Ovary (tissue), 9 donors: ENCODE data around the gene GRAMD2A. TPM values are rescaled to one million over a fixed set of nuclear protein-coding genes. Genes with fewer than 3 reads are reported as not detected.

Source experiments
- DNase-seq, 5 donors: peaks; one replicate each; pipeline ENCODE4 v3.0.0-alpha.2; 2019 to 2020
- H3K27ac ChIP-seq, 2 donors: fragments of 200-600 bp; one replicate each; pipeline versions ENCODE4 v1.5.1 to v1.8.0; 2019 to 2022
- H3K27me3 ChIP-seq: fragments of 200-600 bp; one replicate; pipeline ENCODE4 v1.8.0; 2022
- H3K36me3 ChIP-seq: fragments of 200-600 bp; sonication (generic); one replicate; pipeline ENCODE4 v1.5.1; 2019
- H3K4me1 ChIP-seq: one replicate; pipeline ENCODE4 v1.8.1; 2013; ENCODE audit warnings: mild to moderate bottlenecking, moderate library complexity; ENCODE audit not compliant: insufficient read depth
- H3K4me3 ChIP-seq: fragments of 200-600 bp; sonication (generic); one replicate; pipeline ENCODE4 v1.5.1; 2017
- H3K9me3 ChIP-seq, 2 donors: fragments of 200-600 bp in 1 of 2; sonication (generic) in 1 of 2; one replicate each; pipeline versions ENCODE4 v1.5.1 to v1.8.1; 2013 to 2019; ENCODE audit warnings: mild to moderate bottlenecking in 1 of 2, moderate library complexity in 1 of 2
- CTCF ChIP-seq, 3 donors: fragments of 450-650 bp in 2 of 3; fragments of 200-600 bp in 1 of 3; IDR thresholded peaks; one replicate each; pipeline versions ENCODE4 v1.5.1 to v1.8.0; 2016 to 2022; ENCODE audit warnings: antibody characterized with exemption in 3 of 3, mild to moderate bottlenecking in 1 of 3
- EP300 ChIP-seq: sonication (generic); formaldehyde crosslinking; IDR thresholded peaks from one replicate; pipeline ENCODE4 v1.6.1; 2017; ENCODE audit warnings: antibody characterized with exemption
- POLR2A ChIP-seq: fragments of 450-650 bp; IDR thresholded peaks from one replicate; pipeline ENCODE4 v1.6.1; 2017; ENCODE audit warnings: antibody characterized with exemption, mild to moderate bottlenecking, moderate library complexity
- WGBS, 3 donors: extraction: QIAGEN DNeasy Blood & Tissue Kit in 1 of 3; methylation state at CpG; one replicate each; pipeline versions ENCODE4 v1.1.5 to v1.1.7; 2013 to 2017; 5-methylcytosine and 5-hydroxymethylcytosine counted together
- intact Hi-C, 4 donors: fragments of 100-400 bp; cut with DNase I; formaldehyde crosslinking; loops; one replicate each; pipeline versions ENCODE4 v1.11.0 to v1.15.1; 2022 to 2023
- polyA plus RNA-seq, 2 donors: library from polyadenylated mRNA; stranded (reverse); fragments of 200-250 nt in 1 of 2; fragments of 350-450 nt in 1 of 2; fragmentation: Illumina TruSeq in 1 of 2; extraction: RNeasy Lipid Tissue Mini Kit (QIAGEN cat#74804) in 1 of 2; gene quantifications; one replicate each; pipeline ENCODE4 v1.2.3, GENCODE V29; 2013 to 2014
- total RNA-seq, 7 donors: library from RNA; depleted of rRNA in 2 of 7; stranded (reverse); fragments of >200 nt in 2 of 7; fragmentation: NEBNext Ultra II Directional in 3 of 7; extraction: Animal tissue kit (Norgen Biotek cat#: 25700) in 3 of 7; gene quantifications; one replicate each; pipeline versions ENCODE4 v1.1.0 to v1.2.4, GENCODE V29; 2016 to 2023
- donor health status: DM: no; HTN: no; CAD: no; lungs with moderate emphysema.
- donor health status: DM: no; HTN: no; CAD: no.
- donor health status: Bipolar disorder and iron deficiency.
- donor health status: DM: yes; HTN: yes; CAD: no.
- donor health status: DM: no; HTN: no; CAD: no.
- donor health status: DM: yes; HTN: yes; CAD: no.

GRAMD2A gene
- total and polyA plus RNA-seq, 9 donors: 0.08 to 8.5 (median 1.4) TPM

DNA sequence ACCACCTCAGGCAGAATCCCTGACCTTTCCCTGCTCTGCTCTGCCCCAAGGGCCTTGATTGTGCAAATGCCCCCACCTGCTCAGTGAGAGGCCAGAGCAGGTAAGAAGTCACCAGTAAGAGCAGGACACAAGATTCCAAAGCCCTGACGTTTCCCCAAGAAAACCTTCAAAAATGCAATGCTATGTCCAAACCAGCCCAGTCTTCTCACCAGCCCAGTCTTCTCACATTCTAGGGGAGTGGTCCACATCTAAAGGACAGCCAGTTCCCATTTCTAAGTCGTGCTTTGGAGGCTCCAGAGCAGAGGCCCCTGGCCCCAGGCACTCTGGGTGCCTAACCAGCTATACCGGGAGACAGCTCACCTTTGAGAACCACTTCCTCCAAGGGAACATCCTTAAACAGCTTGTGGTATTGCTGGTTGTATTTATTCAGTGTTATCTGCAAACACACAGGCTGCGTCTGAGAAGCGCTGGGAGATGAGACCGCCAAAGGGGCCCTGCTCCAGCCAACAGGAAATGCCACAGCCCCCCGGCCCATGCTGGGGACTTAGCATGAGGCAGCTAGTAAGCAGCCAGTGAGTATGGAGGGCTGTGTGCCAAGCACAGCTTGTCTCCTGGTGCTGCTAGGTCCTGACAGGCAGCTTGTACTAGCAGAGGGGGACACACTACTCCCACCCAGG, 29.3 kb downstream of the GRAMD2A start:
- no peaks in the 10 kb centered on the region for H3K4me1 ChIP-seq
- H3K4me3 ChIP-seq: no peak overlapping the region
- TF ChIP-seq POLR2A: no peak
- no peak for TF ChIP-seq EP300
- no peaks in the 10 kb centered on the region for H3K9me3 ChIP-seq
- intact Hi-C loops: loop anchor here in 1 of 4 donors (10.0 kb wide), 1 partner anchor 423 kb away; no protein-coding TSS in a partner anchor
- H3K27ac ChIP-seq: no peak overlapping the region
- H3K36me3 ChIP-seq: no peaks in the 10 kb centered on the region
- WGBS, 3 donors: 6 to 25% (median 9%) methylated on average over 7 of the region's 7 CpGs
- DNase-seq: peak in 1 of 5 donors; percentile 57
- H3K27me3 ChIP-seq: no peaks in the 10 kb centered on the region

DNA sequence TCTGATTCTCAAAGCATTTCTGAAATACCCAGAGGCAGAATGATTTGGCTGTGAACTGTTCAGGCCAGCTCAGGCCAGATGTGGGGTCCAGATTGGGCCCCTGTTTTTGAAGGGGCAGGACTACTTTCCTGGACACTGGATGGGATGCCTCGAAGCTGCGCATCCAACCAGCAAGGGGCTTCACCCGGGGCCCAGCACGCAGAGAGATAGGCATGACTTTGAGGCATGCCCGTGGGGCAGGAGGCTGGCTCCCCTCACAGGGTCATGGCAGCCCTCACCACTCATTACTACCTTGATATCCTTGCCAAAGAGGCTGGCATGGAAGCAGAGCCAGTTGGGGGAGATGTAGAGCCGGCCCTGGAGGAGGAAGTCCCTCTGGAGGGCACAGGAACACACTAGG, 30.1 kb downstream of the GRAMD2A start:
- Histone ChIP-seq H3K4me3 (no peak overlapping the region), H3K9me3 (no peaks in the 10 kb centered on the region), H3K36me3 (no peaks in the 10 kb centered on the region), H3K4me1 (no peaks in the 10 kb centered on the region), H3K27me3 (no peaks in the 10 kb centered on the region), H3K27ac (no peak overlapping the region)
- no peak for TF ChIP-seq CTCF (IDR thresholded peaks at IDR 0.05)
- no peak for TF ChIP-seq POLR2A
- DNase-seq: no peak
- WGBS, 3 donors: 81 to 90% (median 85%) methylated on average over 6 of the region's 6 CpGs
- intact Hi-C loops: loop anchor here in 1 of 4 donors (10.0 kb wide), 1 partner anchor 423 kb away; no protein-coding TSS in a partner anchor

GRCh38 chr15:72166716-72167417, 30.7 kb downstream of the GRAMD2A start:
- no peaks in the 10 kb centered on the region for H3K36me3 ChIP-seq
- intact Hi-C loops: loop anchor here in 1 of 4 donors (10.0 kb wide), 1 partner anchor 422 kb away; no protein-coding TSS in a partner anchor
- H3K27me3 ChIP-seq: no peaks in the 10 kb centered on the region
- no peak overlapping the region for H3K27ac ChIP-seq
- 88 to 92% (median 90%) methylated on average over 5 of the region's 5 CpGs for WGBS, 3 donors
- no peaks in the 10 kb centered on the region for H3K9me3 ChIP-seq
- no peak overlapping the region for H3K4me3 ChIP-seq
- no peak for DNase-seq
- TF ChIP-seq POLR2A (no peak), CTCF (IDR thresholded peaks at IDR 0.05) (no peak), EP300 (no peak)
- no peaks in the 10 kb centered on the region for H3K4me1 ChIP-seq

DNA sequence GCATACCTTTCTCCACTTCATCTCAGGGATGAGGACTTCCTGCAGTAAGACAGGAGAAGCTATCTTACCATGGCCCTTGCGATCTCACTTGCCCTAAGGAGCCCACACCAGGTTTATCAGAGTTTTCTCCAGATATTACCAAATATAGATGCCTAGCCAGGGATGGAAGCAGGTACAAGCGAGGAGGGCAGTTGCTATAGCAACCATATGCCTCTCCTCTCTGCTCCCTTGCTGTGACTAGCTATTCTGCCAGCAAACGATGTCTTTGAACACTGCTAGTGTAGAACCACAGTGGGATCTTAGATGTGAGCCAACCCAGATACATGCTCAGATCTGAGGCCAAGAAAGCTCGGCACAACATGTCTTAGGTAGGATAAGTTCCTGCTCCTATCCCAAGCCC, 33.9 kb downstream of the GRAMD2A start:
- no peak for DNase-seq
- H3K4me1 ChIP-seq: no peaks in the 10 kb centered on the region
- intact Hi-C loops: loop anchor here in 1 of 4 donors (10.0 kb wide), 1 partner anchor 419 kb away; no protein-coding TSS in a partner anchor
- no peak for TF ChIP-seq EP300
- no peak for TF ChIP-seq CTCF (IDR thresholded peaks at IDR 0.05)
- TF ChIP-seq POLR2A: no peak
- no peaks in the 10 kb centered on the region for H3K9me3 ChIP-seq
- H3K36me3 ChIP-seq: no peaks in the 10 kb centered on the region
- H3K27me3 ChIP-seq: no peaks in the 10 kb centered on the region
- no peak overlapping the region for H3K27ac ChIP-seq
- 74 to 82% (median 75%) methylated on average over 4 of the region's 4 CpGs for WGBS, 3 donors
- no peak overlapping the region for H3K4me3 ChIP-seq
